ENCODE results near the gene FAM114A1.

GRCh38 chr4:38868059-38868960 lies 704 bp downstream of the FAM114A1 start:
- TF ChIP-seq SPI1 (IDR thresholded peaks at IDR 0.05; ENCODE audit: low read depth, low read length), result no peak
- no peak for TF ChIP-seq POLR2AphosphoS5 (IDR thresholded peaks at IDR 0.05; ENCODE audit: low read depth, low read length)
- no peak for TF ChIP-seq TAF1 (IDR thresholded peaks at IDR 0.05; ENCODE audit: low read depth, low read length)
- no peak for TF ChIP-seq POLR2A (IDR thresholded peaks at IDR 0.05; ENCODE audit: low read depth, low read length)
- TF ChIP-seq PAX5 (IDR thresholded peaks at IDR 0.05; ENCODE audit: insufficient read depth, low read length, severe bottlenecking), result no peak

Measured in GM12891 (cell line).